CD4-positive, alpha-beta memory T cell (primary cell): Measurements from ENCODE around the gene ST7. TPM values are rescaled to one million over a fixed set of nuclear protein-coding genes. Genes with fewer than 3 reads are reported as not detected.

Experiments
- CTCF ChIA-PET: fragments of 350-600 bp; sonication (Branson Sonifier 250); formaldehyde crosslinking; loops from one replicate; lab custom pipeline; 2021; ENCODE audit warnings: inconsistent platforms; ENCODE audit not compliant: partially characterized antibody; lab: Charles Lee
- POLR2A ChIA-PET: fragments of 350-600 bp; sonication (Branson Sonifier 250); formaldehyde crosslinking; loops from one replicate; lab custom pipeline; 2021; ENCODE audit not compliant: partially characterized antibody; lab: Charles Lee
- DNase-seq, 5 donors: peaks; one replicate each; pipeline versions ENCODE4 v3.0.0 to v3.0.0-alpha.2; 2020 to 2022; ENCODE audit warnings: mixed read lengths in 1 of 5
- H3K27ac ChIP-seq: one replicate; pipeline ENCODE4 v1.7.0; 2013; ENCODE audit warnings: low read depth, low read length
- H3K27me3 ChIP-seq: 2 replicates; pipeline ENCODE4 v1.7.0; 2013; ENCODE audit warnings: mild to moderate bottlenecking, low read length, moderate library complexity; ENCODE audit not compliant: insufficient read depth
- H3K36me3 ChIP-seq: 2 replicates; pipeline ENCODE4 v1.7.0; 2013; ENCODE audit warnings: mild to moderate bottlenecking, low read length, moderate library complexity; ENCODE audit not compliant: insufficient read depth
- H3K4me1 ChIP-seq: 2 replicates; pipeline ENCODE4 v1.7.0; 2013; ENCODE audit warnings: mild to moderate bottlenecking, low read length, moderate library complexity; ENCODE audit not compliant: insufficient read depth
- H3K4me3 ChIP-seq, 2 donors: one replicate each; pipeline ENCODE4 v1.7.0; 2013; ENCODE audit warnings: low read length in 2 of 2, mild to moderate bottlenecking in 1 of 2
- H3K9me3 ChIP-seq, 2 donors: one replicate each; pipeline ENCODE4 v1.7.0; 2013; ENCODE audit warnings: low read length in 2 of 2, control low read depth in 1 of 2; ENCODE audit not compliant: control insufficient read depth in 1 of 2
- H3K27ac Mint-ChIP-seq, 7 donors: one replicate each; pipeline ENCODE4 v1.8.0; 2020 to 2021; ENCODE audit warnings: mixed read lengths in 7 of 7, mild to moderate bottlenecking in 6 of 7, inconsistent platforms in 3 of 7, moderate library complexity in 3 of 7
- H3K27me3 Mint-ChIP-seq, 2 donors: one replicate each; pipeline ENCODE4 v1.8.0; 2020 to 2021; ENCODE audit warnings: mixed read lengths in 2 of 2
- H3K36me3 Mint-ChIP-seq, 2 donors: one replicate each; pipeline ENCODE4 v1.8.0; 2020 to 2021; ENCODE audit warnings: mixed read lengths in 2 of 2, inconsistent platforms in 1 of 2, mild to moderate bottlenecking in 1 of 2
- H3K4me1 Mint-ChIP-seq, 4 donors: one replicate each; pipeline ENCODE4 v1.8.0; 2020 to 2021; ENCODE audit warnings: mixed read lengths in 4 of 4, mild to moderate bottlenecking in 1 of 4
- H3K4me3 Mint-ChIP-seq, 8 donors: one replicate each; pipeline ENCODE4 v1.8.0; 2020 to 2021; ENCODE audit warnings: mixed read lengths in 8 of 8, mild to moderate bottlenecking in 7 of 8, moderate library complexity in 6 of 8, inconsistent platforms in 3 of 8
- H3K9me3 Mint-ChIP-seq, 8 donors: one replicate each; pipeline ENCODE4 v1.8.0; 2020 to 2021; ENCODE audit warnings: mixed read lengths in 8 of 8, mild to moderate bottlenecking in 5 of 8, inconsistent platforms in 3 of 8, moderate library complexity in 1 of 8
- intact Hi-C: fragments of 100-400 bp; cut with micrococcal nuclease; formaldehyde crosslinking; loops from one replicate; pipeline ENCODE4 v1.15.1; 2023
- polyA plus RNA-seq, 2 donors: library from polyadenylated mRNA; unstranded; fragments of 300-500 nt; fragmentation: Illumina TruSeq; gene quantifications; one replicate each; pipeline ENCODE4 v1.2.3, GENCODE V29; 2021
- total RNA-seq, 2 experiments: library from RNA; stranded (reverse); gene quantifications; one replicate each; pipeline ENCODE4 v1.2.3, GENCODE V29; 2021

Gene ST7
- total and polyA plus RNA-seq, 4 experiments from 2014 or later = 3.8 to 6.6 (median 4.0) TPM

GRCh38 chr7:117143066-117143465 is 189.8 kb downstream of the ST7 start:
- H3K27ac Mint-ChIP-seq = no peak overlapping the region
- peaks cover 0 to 2% (median 0%) of the 10 kb centered on the region in 4 donors for H3K4me1 Mint-ChIP-seq
- ChIA-PET POLR2A (no interaction called here), CTCF (no interaction called here)
- intact Hi-C loops = no loop called here
- Histone ChIP-seq H3K27ac (no peak overlapping the region), H3K4me1 (no peaks in the 10 kb centered on the region), H3K27me3 (no peaks in the 10 kb centered on the region), H3K36me3 (no peaks in the 10 kb centered on the region), H3K9me3 (no peaks in the 10 kb centered on the region), H3K4me3 (no peak overlapping the region)
- H3K36me3 Mint-ChIP-seq = peaks cover 0 to 24% of the 10 kb centered on the region in 2 donors
- H3K9me3 Mint-ChIP-seq = no peaks in the 10 kb centered on the region
- no peak overlapping the region for H3K4me3 Mint-ChIP-seq
- H3K27me3 Mint-ChIP-seq = no peaks in the 10 kb centered on the region
- no peak for DNase-seq

GRCh38 chr7:117143580-117143979 is 190.3 kb downstream of the ST7 start:
- no peaks in the 10 kb centered on the region for H3K27me3 Mint-ChIP-seq
- Histone ChIP-seq H3K27me3 (no peaks in the 10 kb centered on the region), H3K4me3 (no peak overlapping the region), H3K27ac (no peak overlapping the region), H3K36me3 (no peaks in the 10 kb centered on the region), H3K4me1 (no peaks in the 10 kb centered on the region), H3K9me3 (no peaks in the 10 kb centered on the region)
- H3K27ac Mint-ChIP-seq = no peak overlapping the region
- H3K36me3 Mint-ChIP-seq = peaks cover 0 to 24% of the 10 kb centered on the region in 2 donors
- no peaks in the 10 kb centered on the region for H3K9me3 Mint-ChIP-seq
- no peak for DNase-seq
- CTCF ChIA-PET = no interaction called here
- POLR2A ChIA-PET = no interaction called here
- peaks cover 0 to 2% (median 0%) of the 10 kb centered on the region in 4 donors for H3K4me1 Mint-ChIP-seq
- intact Hi-C loops = no loop called here
- no peak overlapping the region for H3K4me3 Mint-ChIP-seq

GRCh38 chr7:117145333-117145732 is 192.0 kb downstream of the ST7 start:
- H3K4me3 Mint-ChIP-seq = no peak overlapping the region
- intact Hi-C loops = no loop called here
- H3K4me1 Mint-ChIP-seq = peaks cover 0 to 2% (median 0%) of the 10 kb centered on the region in 4 donors
- H3K36me3 Mint-ChIP-seq = peaks cover 0 to 16% of the 10 kb centered on the region in 2 donors
- no peak overlapping the region for H3K27ac ChIP-seq
- H3K27ac Mint-ChIP-seq = no peak overlapping the region
- no peaks in the 10 kb centered on the region for H3K27me3 Mint-ChIP-seq
- no peak for DNase-seq
- CTCF ChIA-PET = interaction anchor here (1.1 kb wide), 1 partner anchor 18 kb away, joined by 3 read pairs; no protein-coding TSS in a partner anchor
- H3K4me3 ChIP-seq = no peak overlapping the region
- no peaks in the 10 kb centered on the region for H3K36me3 ChIP-seq
- POLR2A ChIA-PET = no interaction called here
- no peaks in the 10 kb centered on the region for H3K27me3 ChIP-seq
- no peaks in the 10 kb centered on the region for H3K4me1 ChIP-seq
- H3K9me3 Mint-ChIP-seq = no peaks in the 10 kb centered on the region
- no peaks in the 10 kb centered on the region for H3K9me3 ChIP-seq

GRCh38 chr7:117146059-117146458 is 192.8 kb downstream of the ST7 start:
- POLR2A ChIA-PET = no interaction called here
- Mint-ChIP-seq H3K4me3 (no peak overlapping the region), H3K9me3 (no peaks in the 10 kb centered on the region), H3K36me3 (peaks cover 0 to 17% of the 10 kb centered on the region in 2 donors), H3K4me1 (peaks cover 0 to 2% (median 0%) of the 10 kb centered on the region in 4 donors), H3K27ac (no peak overlapping the region), H3K27me3 (no peaks in the 10 kb centered on the region)
- Histone ChIP-seq H3K4me3 (no peak overlapping the region), H3K4me1 (no peaks in the 10 kb centered on the region), H3K27ac (no peak overlapping the region), H3K9me3 (no peaks in the 10 kb centered on the region), H3K27me3 (no peaks in the 10 kb centered on the region), H3K36me3 (no peaks in the 10 kb centered on the region)
- no peak for DNase-seq
- intact Hi-C loops = no loop called here
- CTCF ChIA-PET = interaction anchor here (1.1 kb wide), 1 partner anchor 19 kb away, joined by 3 read pairs; no protein-coding TSS in a partner anchor

- intact Hi-C loops = no loop called here
- Mint-ChIP-seq H3K27me3 (no peaks in the 10 kb centered on the region), H3K27ac (no peak overlapping the region), H3K4me3 (no peak overlapping the region), H3K4me1 (peaks cover 0 to 2% (median 0%) of the 10 kb centered on the region in 4 donors), H3K9me3 (no peaks in the 10 kb centered on the region), H3K36me3 (peaks cover 0 to 17% of the 10 kb centered on the region in 2 donors)
- CTCF ChIA-PET = interaction anchor here (1.1 kb wide), 1 partner anchor 19 kb away, joined by 3 read pairs; no protein-coding TSS in a partner anchor
- Histone ChIP-seq H3K9me3 (no peaks in the 10 kb centered on the region), H3K4me1 (no peaks in the 10 kb centered on the region), H3K36me3 (no peaks in the 10 kb centered on the region), H3K4me3 (no peak overlapping the region), H3K27ac (no peak overlapping the region), H3K27me3 (no peaks in the 10 kb centered on the region)
- POLR2A ChIA-PET = no interaction called here
- DNase-seq = no peak
Measured at GRCh38 chr7:117146511-117146910, 193.2 kb downstream of the ST7 start.

GRCh38 chr7:117148971-117149370 is 195.7 kb downstream of the ST7 start:
- Mint-ChIP-seq H3K36me3 (peaks cover 0 to 7% of the 10 kb centered on the region in 2 donors), H3K27me3 (no peaks in the 10 kb centered on the region), H3K9me3 (no peaks in the 10 kb centered on the region), H3K27ac (no peak overlapping the region), H3K4me1 (no peaks in the 10 kb centered on the region), H3K4me3 (no peak overlapping the region)
- H3K4me1 ChIP-seq = no peaks in the 10 kb centered on the region
- H3K9me3 ChIP-seq = no peaks in the 10 kb centered on the region
- no peak overlapping the region for H3K4me3 ChIP-seq
- ChIA-PET CTCF (no interaction called here), POLR2A (no interaction called here)
- intact Hi-C loops = no loop called here
- H3K27me3 ChIP-seq = no peaks in the 10 kb centered on the region
- no peak overlapping the region for H3K27ac ChIP-seq
- no peak for DNase-seq
- no peaks in the 10 kb centered on the region for H3K36me3 ChIP-seq

GRCh38 chr7:117149692-117150091 is 196.4 kb downstream of the ST7 start:
- H3K4me3 Mint-ChIP-seq = no peak overlapping the region
- no peaks in the 10 kb centered on the region for H3K27me3 ChIP-seq
- no peaks in the 10 kb centered on the region for H3K9me3 Mint-ChIP-seq
- POLR2A ChIA-PET = no interaction called here
- H3K4me1 Mint-ChIP-seq = no peaks in the 10 kb centered on the region
- H3K4me3 ChIP-seq = no peak overlapping the region
- no peaks in the 10 kb centered on the region for H3K36me3 ChIP-seq
- H3K36me3 Mint-ChIP-seq = peaks cover 0 to 7% of the 10 kb centered on the region in 2 donors
- no peak overlapping the region for H3K27ac ChIP-seq
- H3K27me3 Mint-ChIP-seq = no peaks in the 10 kb centered on the region
- no peak for DNase-seq
- no peak overlapping the region for H3K27ac Mint-ChIP-seq
- intact Hi-C loops = no loop called here
- CTCF ChIA-PET = no interaction called here
- H3K4me1 ChIP-seq = no peaks in the 10 kb centered on the region
- H3K9me3 ChIP-seq = no peaks in the 10 kb centered on the region
